Thyroid gland (tissue), 4 donors: Measurements from ENCODE around the gene ST6GALNAC2. TPM values are rescaled to one million over a fixed set of nuclear protein-coding genes. Genes with fewer than 3 reads are reported as not detected.

ENCODE experiments used
- DNase-seq, 2 donors: peaks; one replicate each; pipeline ENCODE4 v3.0.0-alpha.2; 2019
- H3K27ac ChIP-seq, 3 donors: fragments of 200-600 bp; sonication (generic); 1 replicate in 2 of 3; 2 replicates in 1 of 3; pipeline ENCODE4 v1.5.1; 2016 to 2019; ENCODE audit warnings: mild to moderate bottlenecking in 1 of 3, moderate library complexity in 1 of 3
- H3K27me3 ChIP-seq: fragments of 200-600 bp; sonication (generic); one replicate; pipeline ENCODE4 v1.5.1; 2019
- H3K36me3 ChIP-seq, 2 donors: fragments of 200-600 bp; sonication (generic); one replicate each; pipeline ENCODE4 v1.5.1; 2016 to 2019
- H3K4me1 ChIP-seq, 2 donors: fragments of 200-600 bp; sonication (generic); one replicate each; pipeline ENCODE4 v1.5.1; 2017 to 2019
- H3K4me3 ChIP-seq, 3 donors: fragments of 200-600 bp; sonication (generic); replicated peaks in 1 of 3; 1 replicate in 2 of 3; 2 replicates in 1 of 3; pipeline ENCODE4 v1.5.1; 2016; ENCODE audit warnings: mild to moderate bottlenecking in 1 of 3
- H3K9me3 ChIP-seq: fragments of 200-600 bp; sonication (generic); one replicate; pipeline ENCODE4 v1.5.1; 2017
- CTCF ChIP-seq, 6 experiments: fragments of 200-600 bp in 3 of 6; fragments of 450-650 bp in 3 of 6; sonication (generic) in 3 of 6; IDR thresholded peaks; one replicate each; pipeline ENCODE4 v1.5.1; 2016 to 2019; ENCODE audit warnings: antibody characterized with exemption in 6 of 6, mild to moderate bottlenecking in 2 of 6, inconsistent platforms in 1 of 6, moderate library complexity in 1 of 6
- POLR2A ChIP-seq, 2 donors: fragments of 450-650 bp; IDR thresholded peaks; one replicate each; pipeline ENCODE4 v1.6.1; 2017; ENCODE audit warnings: antibody characterized with exemption in 2 of 2, mild to moderate bottlenecking in 2 of 2, moderate library complexity in 1 of 2
- WGBS, 2 donors: methylation state at CpG; one replicate each; pipeline ENCODE4 v1.1.5; 2017; 5-methylcytosine and 5-hydroxymethylcytosine counted together
- intact Hi-C: fragments of 100-400 bp; cut with DNase I; formaldehyde crosslinking; loops from one replicate; pipeline ENCODE4 v1.15.1; 2023
- total RNA-seq, 4 donors: library from RNA; depleted of rRNA; stranded (reverse); fragments of >200 nt; gene quantifications; one replicate each; pipeline ENCODE4 v1.2.3, GENCODE V29; 2016

Gene ST6GALNAC2
- total RNA-seq, 4 donors from 2014 or later, result 32.7 to 65.4 (median 42.6) TPM

GRCh38 chr17:76542984-76543383 lies 42.7 kb downstream of the ST6GALNAC2 start:
- no peak for DNase-seq
- peaks cover 22 to 58% of the 10 kb centered on the region in 2 donors for H3K4me1 ChIP-seq
- no peaks in the 10 kb centered on the region for H3K9me3 ChIP-seq
- no peak overlapping the region for H3K4me3 ChIP-seq
- TF ChIP-seq POLR2A (IDR thresholded peaks at IDR 0.05) (no peak), CTCF (IDR thresholded peaks at IDR 0.05) (no peak)
- no peaks in the 10 kb centered on the region for H3K27me3 ChIP-seq
- H3K27ac ChIP-seq, result no peak overlapping the region
- 80 to 85% methylated on average over 4 to 6 of the region's 8 CpGs for WGBS, 2 donors
- intact Hi-C loops, result loop anchor here (2.0 kb wide), 1 partner anchor 20 kb away; no protein-coding TSS in a partner anchor
- no peaks in the 10 kb centered on the region for H3K36me3 ChIP-seq

- Histone ChIP-seq H3K27me3 (no peaks in the 10 kb centered on the region), H3K9me3 (no peaks in the 10 kb centered on the region), H3K4me3 (no peak overlapping the region), H3K36me3 (no peaks in the 10 kb centered on the region), H3K4me1 (peaks cover 22 to 62% of the 10 kb centered on the region in 2 donors), H3K27ac (no peak overlapping the region)
- no peak for DNase-seq
- intact Hi-C loops, result loop anchor here (2.0 kb wide), 1 partner anchor 20 kb away; no protein-coding TSS in a partner anchor
- no peak for TF ChIP-seq CTCF (IDR thresholded peaks at IDR 0.05)
- TF ChIP-seq POLR2A (IDR thresholded peaks at IDR 0.05), result no peak
- 78 to 89% methylated on average over 10 of the region's 10 CpGs for WGBS, 2 donors
Observed at GRCh38 chr17:76542566-76542971, 43.1 kb downstream of the ST6GALNAC2 start.

- intact Hi-C loops, result loop anchor here (2.0 kb wide), 1 partner anchor 19 kb away; no protein-coding TSS in a partner anchor
- no peak overlapping the region for H3K4me3 ChIP-seq
- H3K27me3 ChIP-seq, result no peaks in the 10 kb centered on the region
- H3K27ac ChIP-seq, result no peak overlapping the region
- H3K4me1 ChIP-seq, result peaks cover 19 to 61% of the 10 kb centered on the region in 2 donors
- H3K36me3 ChIP-seq, result no peaks in the 10 kb centered on the region
- WGBS, 2 donors, result 89 to 93% methylated on average over 10 of the region's 10 CpGs
- no peak for DNase-seq
- TF ChIP-seq POLR2A (IDR thresholded peaks at IDR 0.05) (no peak), CTCF (IDR thresholded peaks at IDR 0.05) (no peak)
- H3K9me3 ChIP-seq, result no peaks in the 10 kb centered on the region
Observed at GRCh38 chr17:76541739-76542454, 43.8 kb downstream of the ST6GALNAC2 start.

- Histone ChIP-seq H3K4me3 (no peak overlapping the region), H3K27ac (peak overlapping the region in 1 of 3 donors; percentile 51), H3K36me3 (no peaks in the 10 kb centered on the region), H3K27me3 (no peaks in the 10 kb centered on the region), H3K4me1 (peaks cover 16 to 49% of the 10 kb centered on the region in 2 donors), H3K9me3 (no peaks in the 10 kb centered on the region)
- DNase-seq, result peak; percentile 94 to 96
- intact Hi-C loops, result no loop called here
- WGBS, 2 donors, result 10 to 13% methylated on average over 19 of the region's 27 CpGs
- TF ChIP-seq POLR2A (IDR thresholded peaks at IDR 0.05) (peak in 1 of 2 donors; percentile 41), CTCF (IDR thresholded peaks at IDR 0.05) (peak in 2 of 6 experiments; percentile 31 to 51)
Observed at GRCh38 chr17:76540381-76541300, 45.0 kb downstream of the ST6GALNAC2 start.
